Ovary (tissue), 9 donors: ENCODE measurements around the gene FADD. TPM values are rescaled to one million over a fixed set of nuclear protein-coding genes. Genes with fewer than 3 reads are reported as not detected.

ENCODE experiments used
- DNase-seq, 5 donors: peaks; one replicate each; pipeline ENCODE4 v3.0.0-alpha.2; 2019 to 2020
- H3K27ac ChIP-seq, 2 donors: fragments of 200-600 bp; one replicate each; pipeline versions ENCODE4 v1.5.1 to v1.8.0; 2019 to 2022
- H3K27me3 ChIP-seq: fragments of 200-600 bp; one replicate; pipeline ENCODE4 v1.8.0; 2022
- H3K36me3 ChIP-seq: fragments of 200-600 bp; sonication (generic); one replicate; pipeline ENCODE4 v1.5.1; 2019
- H3K4me1 ChIP-seq: one replicate; pipeline ENCODE4 v1.8.1; 2013; ENCODE audit warnings: mild to moderate bottlenecking, moderate library complexity; ENCODE audit not compliant: insufficient read depth
- H3K4me3 ChIP-seq: fragments of 200-600 bp; sonication (generic); one replicate; pipeline ENCODE4 v1.5.1; 2017
- H3K9me3 ChIP-seq, 2 donors: fragments of 200-600 bp in 1 of 2; sonication (generic) in 1 of 2; one replicate each; pipeline versions ENCODE4 v1.5.1 to v1.8.1; 2013 to 2019; ENCODE audit warnings: mild to moderate bottlenecking in 1 of 2, moderate library complexity in 1 of 2
- EP300 ChIP-seq: sonication (generic); formaldehyde crosslinking; IDR thresholded peaks from one replicate; pipeline ENCODE4 v1.6.1; 2017; ENCODE audit warnings: antibody characterized with exemption
- POLR2A ChIP-seq: fragments of 450-650 bp; IDR thresholded peaks from one replicate; pipeline ENCODE4 v1.6.1; 2017; ENCODE audit warnings: antibody characterized with exemption, mild to moderate bottlenecking, moderate library complexity
- WGBS, 3 donors: extraction: QIAGEN DNeasy Blood & Tissue Kit in 1 of 3; methylation state at CpG; one replicate each; pipeline versions ENCODE4 v1.1.5 to v1.1.7; 2013 to 2017; 5-methylcytosine and 5-hydroxymethylcytosine counted together
- intact Hi-C, 4 donors: fragments of 100-400 bp; cut with DNase I; formaldehyde crosslinking; loops; one replicate each; pipeline versions ENCODE4 v1.11.0 to v1.15.1; 2022 to 2023
- polyA plus RNA-seq, 2 donors: library from polyadenylated mRNA; stranded (reverse); fragments of 200-250 nt in 1 of 2; fragments of 350-450 nt in 1 of 2; fragmentation: Illumina TruSeq in 1 of 2; extraction: RNeasy Lipid Tissue Mini Kit (QIAGEN cat#74804) in 1 of 2; gene quantifications; one replicate each; pipeline ENCODE4 v1.2.3, GENCODE V29; 2013 to 2014
- total RNA-seq, 7 donors: library from RNA; depleted of rRNA in 2 of 7; stranded (reverse); fragments of >200 nt in 2 of 7; fragmentation: NEBNext Ultra II Directional in 3 of 7; extraction: Animal tissue kit (Norgen Biotek cat#: 25700) in 3 of 7; gene quantifications; one replicate each; pipeline versions ENCODE4 v1.1.0 to v1.2.4, GENCODE V29; 2016 to 2023
- TF ChIP-seq, protein P1 (sequence below), 3 donors: fragments of 450-650 bp in 2 of 3; fragments of 200-600 bp in 1 of 3; IDR thresholded peaks; one replicate each; pipeline versions ENCODE4 v1.5.1 to v1.8.0; 2016 to 2022; ENCODE audit warnings: antibody characterized with exemption in 3 of 3, mild to moderate bottlenecking in 1 of 3
- donor health status: DM: no; HTN: no; CAD: no; lungs with moderate emphysema.
- donor health status: DM: no; HTN: no; CAD: no.
- donor health status: Bipolar disorder and iron deficiency.
- donor health status: DM: yes; HTN: yes; CAD: no.
- donor health status: DM: no; HTN: no; CAD: no.
- donor health status: DM: yes; HTN: yes; CAD: no.

Gene FADD
- total and polyA plus RNA-seq, 9 donors = 13.1 to 22.3 (median 16.5) TPM

DNA sequence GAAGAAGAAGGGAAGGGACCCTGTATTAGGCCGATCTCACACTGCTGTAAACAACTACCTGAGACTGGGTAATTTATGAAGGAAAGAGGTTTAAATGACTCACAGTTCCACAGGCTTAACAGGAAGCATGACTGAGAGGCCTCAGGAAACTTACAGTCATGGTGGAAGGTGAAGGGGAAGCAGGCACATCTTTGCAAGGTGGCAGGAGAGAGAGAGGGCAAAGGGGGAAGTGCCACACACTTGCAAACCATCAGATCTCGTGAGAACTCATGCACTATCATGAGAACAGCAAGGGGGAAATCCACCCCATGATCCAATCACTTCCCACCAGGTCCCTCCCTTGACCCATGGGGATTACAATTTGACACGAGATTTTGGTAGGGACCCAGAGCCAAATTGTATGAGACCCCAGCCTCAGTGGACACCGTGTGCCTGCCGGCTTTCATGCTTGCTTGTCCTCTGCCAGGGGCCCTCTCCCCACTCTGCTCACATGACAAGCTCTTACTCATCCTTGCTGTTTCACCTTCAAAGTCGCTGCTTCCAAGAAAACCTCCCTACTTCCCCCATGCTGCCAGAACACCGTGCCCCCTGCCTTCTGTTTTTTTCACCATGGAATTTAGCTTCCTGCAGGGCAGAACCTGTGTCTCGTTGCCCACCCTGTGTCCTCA is 44.1 kb downstream of the FADD start:
- no peak for DNase-seq
- 52 to 54% (median 54%) methylated on average over 8 of the region's 8 CpGs for WGBS, 3 donors
- no peaks in the 10 kb centered on the region for H3K27me3 ChIP-seq
- H3K4me3 ChIP-seq = no peak overlapping the region
- H3K27ac ChIP-seq = no peak overlapping the region
- H3K4me1 ChIP-seq = no peaks in the 10 kb centered on the region
- H3K36me3 ChIP-seq = no peaks in the 10 kb centered on the region
- no peaks in the 10 kb centered on the region for H3K9me3 ChIP-seq
- intact Hi-C loops = no loop called here
- TF ChIP-seq, protein P1, sequence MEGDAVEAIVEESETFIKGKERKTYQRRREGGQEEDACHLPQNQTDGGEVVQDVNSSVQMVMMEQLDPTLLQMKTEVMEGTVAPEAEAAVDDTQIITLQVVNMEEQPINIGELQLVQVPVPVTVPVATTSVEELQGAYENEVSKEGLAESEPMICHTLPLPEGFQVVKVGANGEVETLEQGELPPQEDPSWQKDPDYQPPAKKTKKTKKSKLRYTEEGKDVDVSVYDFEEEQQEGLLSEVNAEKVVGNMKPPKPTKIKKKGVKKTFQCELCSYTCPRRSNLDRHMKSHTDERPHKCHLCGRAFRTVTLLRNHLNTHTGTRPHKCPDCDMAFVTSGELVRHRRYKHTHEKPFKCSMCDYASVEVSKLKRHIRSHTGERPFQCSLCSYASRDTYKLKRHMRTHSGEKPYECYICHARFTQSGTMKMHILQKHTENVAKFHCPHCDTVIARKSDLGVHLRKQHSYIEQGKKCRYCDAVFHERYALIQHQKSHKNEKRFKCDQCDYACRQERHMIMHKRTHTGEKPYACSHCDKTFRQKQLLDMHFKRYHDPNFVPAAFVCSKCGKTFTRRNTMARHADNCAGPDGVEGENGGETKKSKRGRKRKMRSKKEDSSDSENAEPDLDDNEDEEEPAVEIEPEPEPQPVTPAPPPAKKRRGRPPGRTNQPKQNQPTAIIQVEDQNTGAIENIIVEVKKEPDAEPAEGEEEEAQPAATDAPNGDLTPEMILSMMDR (IDR thresholded peaks at IDR 0.05) = no peak
- TF ChIP-seq POLR2A (no peak), EP300 (no peak)

GRCh38 chr11:70247710-70248072 is 44.6 kb downstream of the FADD start:
- TF ChIP-seq POLR2A (no peak), EP300 (no peak)
- TF ChIP-seq, protein P1 (IDR thresholded peaks at IDR 0.05) = no peak
- H3K27ac ChIP-seq = no peak overlapping the region

DNA sequence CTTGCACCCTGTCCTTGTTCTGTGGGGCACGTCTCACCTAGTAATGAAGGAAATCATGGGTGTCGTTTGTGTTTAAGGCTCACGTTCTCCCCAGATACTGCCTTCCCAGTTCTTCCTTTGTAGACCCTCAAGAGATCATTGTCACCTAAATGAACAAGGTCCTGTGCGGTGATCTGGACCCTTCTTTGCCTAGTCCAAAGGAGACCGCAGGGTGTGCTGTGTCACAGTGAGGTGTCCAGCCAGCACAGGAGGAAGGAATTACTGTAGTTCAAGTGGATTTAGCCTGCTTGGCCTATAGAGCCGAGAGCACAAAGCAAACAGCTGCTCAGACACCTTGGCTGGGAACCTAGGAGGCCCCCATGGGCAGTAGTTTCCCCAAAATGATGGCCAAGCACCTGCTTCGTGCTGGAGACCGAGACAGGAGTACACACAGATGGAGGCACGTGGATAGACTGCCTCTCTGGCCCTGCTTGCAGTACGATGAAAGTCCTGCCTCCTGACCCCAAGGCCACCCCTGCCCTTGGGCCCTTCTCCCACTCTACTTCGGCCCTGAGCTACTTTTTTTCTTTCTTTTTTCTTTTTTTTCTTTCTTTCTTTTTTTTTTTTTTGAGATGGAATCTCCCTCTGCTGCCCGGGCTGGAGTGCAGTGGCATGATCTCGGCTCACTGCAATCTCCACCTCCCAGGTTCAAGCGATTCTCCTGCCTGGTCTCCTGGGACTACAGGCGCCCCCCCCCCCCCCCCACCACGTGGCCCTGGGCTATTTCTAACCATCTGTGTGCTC is 48.0 kb downstream of the FADD start:
- Histone ChIP-seq H3K27me3 (no peaks in the 10 kb centered on the region), H3K36me3 (no peaks in the 10 kb centered on the region), H3K9me3 (no peaks in the 10 kb centered on the region), H3K4me1 (no peaks in the 10 kb centered on the region), H3K27ac (no peak overlapping the region), H3K4me3 (no peak overlapping the region)
- TF ChIP-seq EP300 = no peak
- no peak for TF ChIP-seq POLR2A
- TF ChIP-seq, protein P1 (IDR thresholded peaks at IDR 0.05) = no peak
- WGBS, 3 donors = 53 to 63% (median 57%) methylated on average over 14 to 15 of the region's 16 CpGs
- DNase-seq = no peak
- intact Hi-C loops = no loop called here

More at GRCh38 chr11:70247710-70248072, 44.6 kb downstream of the FADD start:
- whole genome bisulfite sequencing, 3 donors = 52 to 69% (median 57%) methylated on average over 4 of the region's 4 CpGs
- Histone ChIP-seq H3K27me3 (no peaks in the 10 kb centered on the region), H3K9me3 (no peaks in the 10 kb centered on the region), H3K4me3 (no peak overlapping the region), H3K4me1 (no peaks in the 10 kb centered on the region), H3K36me3 (no peaks in the 10 kb centered on the region)
- DNase-seq = no peak
- intact Hi-C loops = no loop called here

DNA sequence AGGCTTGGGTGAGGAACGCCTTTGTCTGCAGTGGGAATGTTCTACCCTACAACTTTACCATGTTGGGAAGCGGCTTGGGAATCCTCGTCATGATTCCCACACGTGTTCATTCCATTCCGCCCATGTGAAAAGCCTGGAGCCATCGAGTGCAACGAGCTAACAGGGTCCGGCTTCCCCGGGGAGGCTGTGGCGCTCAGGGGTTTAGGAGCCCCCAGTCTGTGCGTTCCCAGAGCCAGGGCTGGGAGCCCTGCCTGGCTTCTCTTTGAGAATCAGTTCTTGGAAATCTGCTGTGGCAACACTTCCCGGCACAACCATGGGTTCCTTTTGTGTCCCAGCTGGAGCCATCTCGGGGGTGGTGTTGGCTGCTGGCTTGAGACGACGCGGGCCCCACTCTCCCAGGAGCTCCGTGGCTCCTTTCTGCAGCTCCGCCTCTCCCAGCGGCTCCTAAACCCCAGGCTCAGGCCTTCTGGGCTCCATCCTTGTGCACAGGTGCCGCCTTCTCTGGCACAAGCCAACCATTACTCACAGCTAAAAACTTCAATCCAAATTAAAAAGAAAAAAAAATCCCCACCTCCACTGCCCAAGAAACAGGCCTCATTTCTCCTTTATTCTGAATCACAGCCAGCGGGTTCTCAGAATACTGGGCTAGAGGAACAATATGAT is 48.7 kb downstream of the FADD start:
- Histone ChIP-seq H3K36me3 (no peaks in the 10 kb centered on the region), H3K27ac (no peak overlapping the region), H3K9me3 (no peaks in the 10 kb centered on the region), H3K4me1 (no peaks in the 10 kb centered on the region), H3K27me3 (no peaks in the 10 kb centered on the region), H3K4me3 (no peak overlapping the region)
- intact Hi-C loops = no loop called here
- WGBS, 3 donors = 74 to 81% (median 78%) methylated on average over 18 to 21 of the region's 21 CpGs
- no peak for DNase-seq
- TF ChIP-seq, protein P1 (IDR thresholded peaks at IDR 0.05) = no peak
- TF ChIP-seq POLR2A (no peak), EP300 (no peak)
